ENCODE measurements around the gene CACNB4.
"Not testable (repeated sequence)": the region's sequence is repeated elsewhere in the genome, so short reads cannot be mapped to it uniquely, and the experiment has no call there.

The CACNB4 gene

DNA sequence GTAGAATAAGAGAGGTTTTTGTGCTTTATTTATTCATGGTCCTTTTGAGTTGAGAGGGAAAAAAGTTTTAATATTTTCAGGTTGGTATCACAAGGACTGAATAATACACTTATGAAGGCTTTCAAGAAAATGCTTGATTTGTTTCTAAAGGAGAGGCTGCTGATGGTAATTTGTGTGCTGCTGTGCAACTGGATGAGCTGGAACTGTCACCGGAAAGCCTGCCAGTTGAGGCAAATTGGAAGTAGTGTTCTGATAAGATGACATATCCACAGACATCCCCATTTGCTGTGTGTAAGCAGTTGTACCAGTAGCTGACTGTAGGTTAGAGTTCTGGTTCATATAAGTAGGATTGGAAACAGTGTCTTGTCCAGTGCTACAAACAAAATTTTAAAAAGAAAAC is 21.6 kb upstream of the CACNB4 start:
- TF ChIP-seq, protein P1, sequence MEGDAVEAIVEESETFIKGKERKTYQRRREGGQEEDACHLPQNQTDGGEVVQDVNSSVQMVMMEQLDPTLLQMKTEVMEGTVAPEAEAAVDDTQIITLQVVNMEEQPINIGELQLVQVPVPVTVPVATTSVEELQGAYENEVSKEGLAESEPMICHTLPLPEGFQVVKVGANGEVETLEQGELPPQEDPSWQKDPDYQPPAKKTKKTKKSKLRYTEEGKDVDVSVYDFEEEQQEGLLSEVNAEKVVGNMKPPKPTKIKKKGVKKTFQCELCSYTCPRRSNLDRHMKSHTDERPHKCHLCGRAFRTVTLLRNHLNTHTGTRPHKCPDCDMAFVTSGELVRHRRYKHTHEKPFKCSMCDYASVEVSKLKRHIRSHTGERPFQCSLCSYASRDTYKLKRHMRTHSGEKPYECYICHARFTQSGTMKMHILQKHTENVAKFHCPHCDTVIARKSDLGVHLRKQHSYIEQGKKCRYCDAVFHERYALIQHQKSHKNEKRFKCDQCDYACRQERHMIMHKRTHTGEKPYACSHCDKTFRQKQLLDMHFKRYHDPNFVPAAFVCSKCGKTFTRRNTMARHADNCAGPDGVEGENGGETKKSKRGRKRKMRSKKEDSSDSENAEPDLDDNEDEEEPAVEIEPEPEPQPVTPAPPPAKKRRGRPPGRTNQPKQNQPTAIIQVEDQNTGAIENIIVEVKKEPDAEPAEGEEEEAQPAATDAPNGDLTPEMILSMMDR (conservative IDR thresholded peaks at IDR 0.05; ENCODE audit: low read length): no peak
- H3K4me3 ChIP-seq (ENCODE audit: low read length): no peak overlapping the region
- DNase-seq (ENCODE audit: low read depth): no peak

DNA sequence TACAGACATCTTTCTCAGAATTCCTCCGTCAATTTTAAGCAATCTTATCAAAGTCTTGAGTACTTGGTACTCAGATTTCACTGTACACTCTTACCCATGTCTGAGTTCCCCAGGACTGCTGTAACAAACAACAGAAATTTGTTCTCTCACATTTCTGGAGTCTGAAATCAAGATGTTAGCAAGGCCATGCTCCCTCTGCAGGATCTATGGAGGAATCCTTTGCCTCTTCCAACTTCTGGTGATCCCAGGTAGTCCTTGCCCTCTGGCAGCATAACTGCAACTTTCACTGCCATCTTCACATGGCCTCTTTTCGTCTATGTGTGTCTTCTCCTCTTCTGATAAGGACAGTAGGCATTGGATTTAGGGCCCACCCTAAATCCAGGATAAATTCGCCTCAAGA is 17.1 kb upstream of the CACNB4 start:
- no peak overlapping the region for H3K4me3 ChIP-seq (ENCODE audit: low read length)
- TF ChIP-seq, protein P1 (conservative IDR thresholded peaks at IDR 0.05; ENCODE audit: low read length): peak; percentile 25; the same call in 1 of the 2 replicates
- no peak for DNase-seq (ENCODE audit: low read depth)

DNA sequence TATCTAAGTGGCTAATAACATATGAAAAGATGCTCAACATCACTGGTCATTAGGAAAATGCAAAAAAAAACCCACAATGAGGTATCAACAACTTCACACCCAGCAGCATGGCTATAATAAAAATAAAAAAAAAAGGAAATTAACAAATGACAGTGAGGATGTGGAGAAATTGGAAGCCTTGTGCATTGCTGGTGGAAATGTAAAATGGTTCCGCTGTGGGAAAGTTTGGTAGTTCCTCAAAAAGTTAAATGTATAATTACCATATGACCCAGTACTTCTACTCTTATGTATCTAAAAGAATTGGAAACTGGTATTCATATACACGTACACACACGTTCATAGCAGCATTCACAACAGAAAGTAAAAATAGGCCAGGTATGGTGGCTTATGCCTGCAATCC is 15.5 kb upstream of the CACNB4 start:
- TF ChIP-seq, protein P1 (conservative IDR thresholded peaks at IDR 0.05; ENCODE audit: low read length): no peak
- DNase-seq (ENCODE audit: low read depth): no peak
- no peak overlapping the region for H3K4me3 ChIP-seq (ENCODE audit: low read length)

DNA sequence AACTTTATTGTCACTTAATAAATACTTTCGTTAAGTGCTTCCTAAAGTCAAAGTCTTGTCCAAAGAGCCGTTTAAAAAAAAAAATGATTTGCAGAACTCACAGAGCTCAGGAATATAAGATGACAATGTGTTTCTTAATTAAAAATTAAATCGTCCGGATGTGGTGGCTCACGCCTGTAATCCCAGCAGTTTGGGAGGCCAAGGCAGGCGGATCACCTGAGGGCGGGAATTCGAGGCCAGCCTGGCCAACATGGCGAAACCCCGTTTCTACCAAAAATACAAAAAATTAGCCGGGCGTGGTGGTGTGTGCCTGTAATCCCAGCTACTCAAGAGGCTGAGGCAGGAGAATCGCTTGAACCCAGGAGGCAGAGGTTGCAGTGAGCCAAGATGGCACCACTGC is 8.3 kb upstream of the CACNB4 start:
- H3K4me3 ChIP-seq (ENCODE audit: low read length); DNase-seq (ENCODE audit: low read depth): not testable (repeated sequence)

DNA sequence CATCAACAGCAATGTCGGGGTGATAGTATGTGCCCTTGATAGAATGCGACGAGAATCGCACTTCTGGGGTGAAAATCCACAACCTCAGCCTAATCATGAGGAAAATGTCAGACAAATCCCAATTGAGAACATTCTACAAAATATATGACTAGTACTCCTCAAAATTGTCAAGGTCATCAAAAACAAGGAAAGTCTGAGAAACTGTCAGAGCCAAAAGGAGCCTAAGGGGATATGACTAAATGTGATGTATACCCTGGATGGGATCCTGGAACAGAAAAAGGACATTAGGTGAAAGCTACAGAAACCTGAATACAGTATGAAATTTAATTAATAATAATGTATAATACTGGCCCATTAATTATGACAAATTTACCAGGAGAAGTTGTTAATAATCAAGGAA is 7.6 kb upstream of the CACNB4 start:
- no peak for DNase-seq (ENCODE audit: low read depth)
- H3K4me3 ChIP-seq (ENCODE audit: low read length): no peak overlapping the region
- TF ChIP-seq, protein P1 (conservative IDR thresholded peaks at IDR 0.05; ENCODE audit: low read length): no peak

DNA sequence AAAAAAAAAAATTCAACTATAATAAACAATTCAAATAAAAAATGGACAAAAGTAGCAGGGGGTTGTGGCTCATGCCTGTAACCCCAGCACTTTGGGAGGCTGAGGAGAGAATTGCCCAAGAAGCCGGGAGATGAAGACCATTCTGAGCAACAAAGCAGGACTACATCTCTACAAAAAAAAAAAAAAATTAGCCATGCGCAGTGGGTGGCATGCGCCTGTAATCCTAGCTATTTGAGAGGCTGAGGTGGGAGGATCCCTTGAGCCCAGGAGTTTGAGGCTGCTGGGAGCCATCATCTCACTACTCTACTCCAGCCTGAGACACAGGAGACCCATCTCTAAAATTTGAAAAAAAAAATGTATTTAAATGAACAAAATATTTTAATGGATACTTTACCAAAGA is 4.4 kb upstream of the CACNB4 start:
- no peak for DNase-seq (ENCODE audit: low read depth)
- TF ChIP-seq, protein P1 (conservative IDR thresholded peaks at IDR 0.05; ENCODE audit: low read length): no peak
- no peak overlapping the region for H3K4me3 ChIP-seq (ENCODE audit: low read length)

DNA sequence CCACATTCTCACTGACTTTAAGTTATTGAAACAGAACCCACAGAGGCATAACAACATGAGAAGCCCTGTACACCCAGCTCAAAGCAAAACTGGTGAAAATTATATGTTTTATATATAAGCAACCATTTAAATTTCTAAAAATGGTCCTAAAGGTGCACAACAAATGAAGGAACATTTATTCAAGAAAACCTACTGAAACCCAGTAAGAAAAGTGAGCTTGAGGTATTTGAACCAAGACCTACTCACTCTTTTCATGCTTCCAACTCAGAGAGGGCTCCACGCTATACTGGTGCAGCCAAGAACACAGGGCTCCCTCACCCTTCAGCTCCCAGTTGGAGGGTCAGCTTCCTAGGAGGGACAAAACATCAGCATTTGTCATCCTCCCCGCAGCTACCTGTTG is 2.1 kb upstream of the CACNB4 start:
- H3K4me3 ChIP-seq (ENCODE audit: low read length): no peak overlapping the region
- no peak for DNase-seq (ENCODE audit: low read depth)
- TF ChIP-seq, protein P1 (conservative IDR thresholded peaks at IDR 0.05; ENCODE audit: low read length): no peak

Measured in AG10803 (cell line).